ENCODE results near the gene CA9. TPM values are rescaled to one million over a fixed set of nuclear protein-coding genes. Genes with fewer than 3 reads are reported as not detected.

Gene CA9
- total RNA-seq, 1 donor from 2014 or later, result 0.98 TPM

DNA sequence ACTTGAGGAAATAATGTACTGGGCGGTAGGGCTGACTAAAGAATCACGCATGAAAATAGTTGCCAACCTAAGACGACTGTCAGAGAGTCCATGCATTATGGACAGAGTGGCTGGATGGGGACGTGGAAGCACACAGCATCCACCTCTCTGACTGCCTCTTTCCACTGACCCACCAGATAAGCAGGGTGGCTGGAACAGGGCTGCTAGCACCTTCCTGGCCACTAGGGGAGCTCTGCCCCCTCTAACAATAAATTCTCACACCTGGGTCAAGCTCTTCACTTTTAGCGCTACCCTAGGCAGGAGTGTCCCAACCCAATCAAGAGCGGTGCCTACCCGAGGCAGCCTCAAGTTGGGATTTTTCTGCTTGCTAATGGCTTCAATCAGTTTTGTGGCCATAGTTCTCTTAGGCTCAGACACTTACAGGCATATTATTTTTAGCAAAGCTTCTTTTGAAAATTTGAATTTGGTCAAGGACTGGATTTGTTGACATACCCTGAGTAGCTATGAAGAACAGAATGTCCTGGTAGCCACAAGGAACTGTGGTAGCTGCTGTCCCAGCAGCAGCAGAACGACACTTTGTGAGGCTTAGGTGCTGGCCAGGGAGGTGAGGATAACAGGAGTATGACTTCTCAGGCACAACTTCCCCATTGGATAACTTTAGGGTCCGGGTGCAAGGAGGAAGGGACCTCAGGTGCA, 22.9 kb downstream of the CA9 start:
- H3K4me1 ChIP-seq, result no peaks in the 10 kb centered on the region
- peaks cover 0 to 47% of the 10 kb centered on the region in 2 donors for H3K36me3 ChIP-seq
- no peak for DNase-seq (ENCODE audit: extremely low spot score in 2 of 2)
- no peaks in the 10 kb centered on the region for H3K27me3 ChIP-seq
- TF ChIP-seq, protein P1, sequence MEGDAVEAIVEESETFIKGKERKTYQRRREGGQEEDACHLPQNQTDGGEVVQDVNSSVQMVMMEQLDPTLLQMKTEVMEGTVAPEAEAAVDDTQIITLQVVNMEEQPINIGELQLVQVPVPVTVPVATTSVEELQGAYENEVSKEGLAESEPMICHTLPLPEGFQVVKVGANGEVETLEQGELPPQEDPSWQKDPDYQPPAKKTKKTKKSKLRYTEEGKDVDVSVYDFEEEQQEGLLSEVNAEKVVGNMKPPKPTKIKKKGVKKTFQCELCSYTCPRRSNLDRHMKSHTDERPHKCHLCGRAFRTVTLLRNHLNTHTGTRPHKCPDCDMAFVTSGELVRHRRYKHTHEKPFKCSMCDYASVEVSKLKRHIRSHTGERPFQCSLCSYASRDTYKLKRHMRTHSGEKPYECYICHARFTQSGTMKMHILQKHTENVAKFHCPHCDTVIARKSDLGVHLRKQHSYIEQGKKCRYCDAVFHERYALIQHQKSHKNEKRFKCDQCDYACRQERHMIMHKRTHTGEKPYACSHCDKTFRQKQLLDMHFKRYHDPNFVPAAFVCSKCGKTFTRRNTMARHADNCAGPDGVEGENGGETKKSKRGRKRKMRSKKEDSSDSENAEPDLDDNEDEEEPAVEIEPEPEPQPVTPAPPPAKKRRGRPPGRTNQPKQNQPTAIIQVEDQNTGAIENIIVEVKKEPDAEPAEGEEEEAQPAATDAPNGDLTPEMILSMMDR (IDR thresholded peaks at IDR 0.05), result peak; percentile 28 to 74 (median 64)
- TF ChIP-seq POLR2AphosphoS5 (IDR thresholded peaks at IDR 0.05; ENCODE audit: insufficient read depth in 1 of 2, low read depth in 1 of 2) (peak in 1 of 2 donors; percentile 8), POLR2A (IDR thresholded peaks at IDR 0.05) (no peak)
- H3K4me3 ChIP-seq, result no peak overlapping the region
- no peaks in the 10 kb centered on the region for H3K9me3 ChIP-seq
- H3K27ac ChIP-seq, result peak overlapping the region; percentile 45
- intact Hi-C loops (cut with DNase I), result no loop called here

DNA sequence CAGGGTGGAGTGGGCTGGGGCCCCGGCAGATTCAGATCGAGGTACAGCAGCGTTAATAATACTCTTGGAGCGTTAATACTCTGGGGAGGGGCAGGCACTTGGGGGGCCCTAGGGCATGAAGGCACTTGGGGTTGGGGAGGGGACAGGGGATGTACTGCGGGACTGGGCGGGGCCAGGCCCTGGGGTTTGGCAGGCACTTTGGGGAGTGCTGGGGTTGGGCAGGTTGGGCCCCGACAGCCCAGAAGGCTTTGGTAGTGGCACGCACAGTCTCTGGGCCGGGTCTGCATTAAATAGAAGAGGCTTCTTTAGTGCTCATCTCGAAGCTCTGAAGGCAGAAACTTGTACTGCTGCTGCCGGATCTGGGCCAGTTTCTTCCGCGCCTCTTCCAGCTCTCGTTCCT, 23.8 kb downstream of the CA9 start:
- H3K27ac ChIP-seq, result peak overlapping the region; percentile 45
- intact Hi-C loops (cut with DNase I), result no loop called here
- H3K9me3 ChIP-seq, result no peaks in the 10 kb centered on the region
- no peak overlapping the region for H3K4me3 ChIP-seq
- no peaks in the 10 kb centered on the region for H3K27me3 ChIP-seq
- TF ChIP-seq POLR2A (IDR thresholded peaks at IDR 0.05) (no peak), POLR2AphosphoS5 (IDR thresholded peaks at IDR 0.05; ENCODE audit: insufficient read depth in 1 of 2, low read depth in 1 of 2) (no peak)
- TF ChIP-seq, protein P1 (IDR thresholded peaks at IDR 0.05), result no peak
- no peaks in the 10 kb centered on the region for H3K4me1 ChIP-seq
- no peak for DNase-seq (ENCODE audit: extremely low spot score in 2 of 2)
- H3K36me3 ChIP-seq, result peaks cover 5 to 55% of the 10 kb centered on the region in 2 donors

DNA sequence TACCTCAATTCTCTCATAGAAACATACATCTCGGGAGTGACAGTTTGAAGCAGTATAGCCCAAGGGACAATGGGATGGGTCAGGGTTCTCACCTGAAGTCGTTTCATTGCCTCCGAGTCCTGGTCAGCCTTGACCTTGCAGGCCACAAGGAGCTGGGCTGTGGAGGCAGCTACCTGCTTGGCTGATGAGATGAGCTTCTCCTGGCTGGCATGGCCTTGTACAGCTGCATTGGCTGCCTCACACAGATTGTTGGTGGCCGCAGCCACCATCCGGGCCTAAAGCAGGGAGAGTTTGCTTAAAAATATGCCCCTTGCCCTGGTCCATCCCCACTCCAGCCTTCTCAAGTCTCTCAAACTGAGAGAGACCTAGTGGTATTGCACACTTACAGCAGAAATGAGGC, 24.5 kb downstream of the CA9 start:
- Histone ChIP-seq H3K27me3 (no peaks in the 10 kb centered on the region), H3K27ac (no peak overlapping the region), H3K9me3 (no peaks in the 10 kb centered on the region), H3K36me3 (peaks cover 5 to 62% of the 10 kb centered on the region in 2 donors), H3K4me1 (no peaks in the 10 kb centered on the region), H3K4me3 (no peak overlapping the region)
- intact Hi-C loops (cut with DNase I), result no loop called here
- TF ChIP-seq POLR2A (IDR thresholded peaks at IDR 0.05) (no peak), POLR2AphosphoS5 (IDR thresholded peaks at IDR 0.05; ENCODE audit: insufficient read depth in 1 of 2, low read depth in 1 of 2) (no peak)
- TF ChIP-seq, protein P1 (IDR thresholded peaks at IDR 0.05), result no peak
- no peak for DNase-seq (ENCODE audit: extremely low spot score in 2 of 2)

DNA sequence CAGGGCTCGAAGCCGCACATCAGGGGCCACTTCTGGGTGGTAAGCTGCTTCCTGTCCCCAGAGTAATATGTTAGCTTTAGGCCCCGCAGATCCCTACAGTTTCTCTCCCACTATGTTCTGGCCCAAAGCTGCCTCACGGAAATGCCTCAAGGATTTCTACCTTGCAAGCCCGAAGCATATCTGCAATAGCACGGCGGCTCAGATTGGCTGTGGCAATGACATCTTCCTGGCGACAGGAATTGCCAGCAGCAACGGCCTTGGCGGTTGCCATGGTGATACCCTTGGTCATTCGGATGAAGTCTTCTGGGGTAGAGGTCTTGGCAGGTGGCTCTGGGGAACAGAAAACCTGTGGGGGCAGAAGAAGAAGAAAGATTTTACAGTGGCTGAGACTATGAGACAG, 26.3 kb downstream of the CA9 start:
- Histone ChIP-seq H3K4me1 (no peaks in the 10 kb centered on the region), H3K36me3 (peaks cover 12 to 80% of the 10 kb centered on the region in 2 donors), H3K27me3 (no peaks in the 10 kb centered on the region), H3K27ac (no peak overlapping the region), H3K9me3 (no peaks in the 10 kb centered on the region), H3K4me3 (no peak overlapping the region)
- DNase-seq (ENCODE audit: extremely low spot score in 2 of 2), result no peak
- TF ChIP-seq, protein P1 (IDR thresholded peaks at IDR 0.05), result no peak
- no peak for TF ChIP-seq POLR2A (IDR thresholded peaks at IDR 0.05)
- TF ChIP-seq POLR2AphosphoS5 (IDR thresholded peaks at IDR 0.05; ENCODE audit: insufficient read depth in 1 of 2, low read depth in 1 of 2), result no peak
- intact Hi-C loops (cut with DNase I), result no loop called here

DNA sequence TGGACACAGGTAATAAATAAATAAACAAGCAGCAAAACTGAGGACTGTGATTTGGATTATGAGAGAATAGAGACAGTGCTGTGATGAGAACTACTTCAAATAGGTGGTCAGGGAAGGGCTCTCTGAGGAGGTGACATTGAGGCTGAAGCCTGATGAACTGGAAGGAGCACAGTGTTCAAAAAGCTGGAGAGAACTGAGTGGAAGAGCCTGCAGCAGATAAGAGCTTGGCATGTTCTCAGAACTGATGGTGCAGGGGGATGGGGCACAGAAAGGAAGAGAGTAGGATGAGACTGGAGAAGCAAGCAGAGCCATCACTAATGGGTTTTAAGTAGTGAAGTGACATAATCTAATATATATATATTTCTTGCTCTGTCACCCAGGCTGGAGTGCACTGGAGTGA, 27.2 kb downstream of the CA9 start:
- Histone ChIP-seq H3K4me1 (no peaks in the 10 kb centered on the region), H3K4me3 (no peak overlapping the region), H3K36me3 (peaks cover 14 to 90% of the 10 kb centered on the region in 2 donors), H3K27me3 (no peaks in the 10 kb centered on the region), H3K9me3 (no peaks in the 10 kb centered on the region), H3K27ac (no peak overlapping the region)
- DNase-seq (ENCODE audit: extremely low spot score in 2 of 2), result no peak
- no peak for TF ChIP-seq POLR2AphosphoS5 (IDR thresholded peaks at IDR 0.05; ENCODE audit: insufficient read depth in 1 of 2, low read depth in 1 of 2)
- TF ChIP-seq, protein P1 (IDR thresholded peaks at IDR 0.05), result no peak
- no peak for TF ChIP-seq POLR2A (IDR thresholded peaks at IDR 0.05)
- intact Hi-C loops (cut with DNase I), result no loop called here

All from vagina (tissue), 2 donors.